ENCODE measurements around the gene GPR65.
"Not testable (repeated sequence)": the region's sequence is repeated elsewhere in the genome, so short reads cannot be mapped to it uniquely, and the experiment has no call there.

The GPR65 gene

GRCh38 chr14:88005978-88006851, 1.3 kb downstream of the GPR65 start:
- peak; percentile 71 for DNase-seq

GRCh38 chr14:88007608-88008007, 2.7 kb downstream of the GPR65 start:
- no peak for DNase-seq

- no peak for DNase-seq
Observed at GRCh38 chr14:88008039-88008742, 3.3 kb downstream of the GPR65 start.

- no peak for DNase-seq
Observed at GRCh38 chr14:88009486-88009885, 4.6 kb downstream of the GPR65 start.

- no peak for DNase-seq
Observed at GRCh38 chr14:88010331-88010730, 5.4 kb downstream of the GPR65 start.

- no peak for DNase-seq
Observed at GRCh38 chr14:88012495-88012894, 7.6 kb downstream of the GPR65 start.

GRCh38 chr14:88013750-88014349, 8.9 kb downstream of the GPR65 start:
- no peak for DNase-seq

GRCh38 chr14:88016768-88017167, 11.8 kb downstream of the GPR65 start:
- DNase-seq: no peak

- no peak for DNase-seq
Observed at GRCh38 chr14:88017535-88017934, 12.6 kb downstream of the GPR65 start.

GRCh38 chr14:88023658-88024187, 18.8 kb downstream of the GPR65 start:
- DNase-seq: no peak

GRCh38 chr14:88024252-88025086, 19.5 kb downstream of the GPR65 start:
- not testable (repeated sequence) for DNase-seq

- DNase-seq: no peak
Observed at GRCh38 chr14:88025313-88025712, 20.4 kb downstream of the GPR65 start.

- no peak for DNase-seq
Observed at GRCh38 chr14:88026890-88027289, 22.0 kb downstream of the GPR65 start.

GRCh38 chr14:88029500-88029899, 24.6 kb downstream of the GPR65 start:
- no peak for DNase-seq

- no peak for DNase-seq
Observed at GRCh38 chr14:88030079-88030478, 25.1 kb downstream of the GPR65 start.

- no peak for DNase-seq
Observed at GRCh38 chr14:88030892-88031291, 26.0 kb downstream of the GPR65 start.

- DNase-seq: no peak
Observed at GRCh38 chr14:88032373-88032772, 27.4 kb downstream of the GPR65 start.

- no peak for DNase-seq
Observed at GRCh38 chr14:88034076-88034475, 29.1 kb downstream of the GPR65 start.

- DNase-seq: no peak
Observed at GRCh38 chr14:88036422-88036821, 31.5 kb downstream of the GPR65 start.

GRCh38 chr14:88037325-88037724, 32.4 kb downstream of the GPR65 start:
- no peak for DNase-seq

- no peak for DNase-seq
Observed at GRCh38 chr14:88039197-88039596, 34.3 kb downstream of the GPR65 start.

GRCh38 chr14:88040146-88040545, 35.2 kb downstream of the GPR65 start:
- no peak for DNase-seq
